ENCODE measurements around the gene TMTC1. TPM values are rescaled to one million over a fixed set of nuclear protein-coding genes. Genes with fewer than 3 reads are reported as not detected.

Gene TMTC1
- total and polyA plus RNA-seq, 7 donors, result 15.8 to 45.8 (median 30.4) TPM

DNA sequence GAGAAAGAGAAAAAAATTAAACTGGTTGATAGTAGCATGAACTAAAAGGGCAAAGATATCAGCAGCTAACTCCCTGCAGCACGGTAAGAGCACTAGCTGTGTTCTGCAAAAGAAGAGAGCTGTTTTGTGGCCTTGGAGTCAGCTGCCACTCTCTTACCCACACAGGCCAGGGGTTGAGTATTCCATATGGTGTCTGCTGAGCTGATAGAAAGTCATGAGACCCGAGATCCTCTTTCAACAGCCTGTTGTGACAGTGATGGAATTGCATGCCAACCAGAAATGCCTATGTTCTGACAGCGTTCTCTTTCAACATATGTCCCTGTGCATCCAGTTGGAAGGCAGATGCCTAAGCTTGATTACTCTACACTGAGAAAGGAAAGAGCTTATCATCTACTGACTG, 39.9 kb downstream of the TMTC1 start:
- no peaks in the 10 kb centered on the region for H3K9me3 ChIP-seq
- DNase-seq (no peak), ATAC-seq (peak; percentile 81 to 93 (median 90))
- 21 to 43% (median 28%) methylated on average over 3 of the region's 3 CpGs for WGBS, 3 donors
- H3K4me3 ChIP-seq, result no peak overlapping the region
- H3K36me3 ChIP-seq (ENCODE audit: insufficient read depth in 1 of 2, low read depth in 1 of 2), result peaks cover 0 to 16% of the 10 kb centered on the region in 2 donors
- TF ChIP-seq, protein P1, sequence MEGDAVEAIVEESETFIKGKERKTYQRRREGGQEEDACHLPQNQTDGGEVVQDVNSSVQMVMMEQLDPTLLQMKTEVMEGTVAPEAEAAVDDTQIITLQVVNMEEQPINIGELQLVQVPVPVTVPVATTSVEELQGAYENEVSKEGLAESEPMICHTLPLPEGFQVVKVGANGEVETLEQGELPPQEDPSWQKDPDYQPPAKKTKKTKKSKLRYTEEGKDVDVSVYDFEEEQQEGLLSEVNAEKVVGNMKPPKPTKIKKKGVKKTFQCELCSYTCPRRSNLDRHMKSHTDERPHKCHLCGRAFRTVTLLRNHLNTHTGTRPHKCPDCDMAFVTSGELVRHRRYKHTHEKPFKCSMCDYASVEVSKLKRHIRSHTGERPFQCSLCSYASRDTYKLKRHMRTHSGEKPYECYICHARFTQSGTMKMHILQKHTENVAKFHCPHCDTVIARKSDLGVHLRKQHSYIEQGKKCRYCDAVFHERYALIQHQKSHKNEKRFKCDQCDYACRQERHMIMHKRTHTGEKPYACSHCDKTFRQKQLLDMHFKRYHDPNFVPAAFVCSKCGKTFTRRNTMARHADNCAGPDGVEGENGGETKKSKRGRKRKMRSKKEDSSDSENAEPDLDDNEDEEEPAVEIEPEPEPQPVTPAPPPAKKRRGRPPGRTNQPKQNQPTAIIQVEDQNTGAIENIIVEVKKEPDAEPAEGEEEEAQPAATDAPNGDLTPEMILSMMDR (IDR thresholded peaks at IDR 0.05), result no peak
- intact Hi-C loops (cut with DNase I), result loop anchor here in 1 of 2 donors (5.0 kb wide), 1 partner anchor 38 kb away; the partner anchor contains the start of gene TMTC1
- peaks cover 52% of the 10 kb centered on the region for H3K4me1 ChIP-seq
- H3K27me3 ChIP-seq (ENCODE audit: insufficient read depth in 3 of 3, low read length in 2 of 3), result no peaks in the 10 kb centered on the region
- peak overlapping the region; percentile 74 for H3K27ac ChIP-seq

DNA sequence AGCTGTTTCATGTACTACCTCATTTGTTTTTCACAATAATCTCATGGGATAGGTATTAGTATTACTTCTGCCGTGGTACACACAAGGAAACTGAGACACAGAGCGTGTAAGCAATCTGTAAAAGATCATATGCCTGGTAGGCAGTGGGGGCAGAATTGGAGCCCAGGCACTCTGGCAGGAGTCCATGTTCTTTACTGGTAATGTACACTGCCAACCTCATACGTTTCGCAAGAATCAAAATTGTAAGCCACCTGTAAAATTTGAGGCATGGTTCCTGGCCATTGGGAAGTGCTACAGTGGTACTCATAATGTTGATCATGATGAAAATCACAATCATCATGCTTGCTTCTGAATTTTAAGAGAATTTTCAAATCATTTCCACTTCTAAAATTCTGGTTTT, 40.7 kb downstream of the TMTC1 start:
- Histone ChIP-seq H3K36me3 (ENCODE audit: insufficient read depth in 1 of 2, low read depth in 1 of 2) (peaks cover 0 to 13% of the 10 kb centered on the region in 2 donors), H3K4me3 (no peak overlapping the region), H3K9me3 (no peaks in the 10 kb centered on the region), H3K27me3 (ENCODE audit: insufficient read depth in 3 of 3, low read length in 2 of 3) (no peaks in the 10 kb centered on the region), H3K4me1 (peaks cover 59% of the 10 kb centered on the region), H3K27ac (peak overlapping the region; percentile 74)
- TF ChIP-seq, protein P1 (IDR thresholded peaks at IDR 0.05), result no peak
- intact Hi-C loops (cut with DNase I), result loop anchor here in 1 of 2 donors (5.0 kb wide), 1 partner anchor 39 kb away; the partner anchor contains the start of gene TMTC1
- DNase-seq (no peak), ATAC-seq (peak in 3 of 4 donors; percentile 41 to 61 (median 50))
- 34 to 57% (median 38%) methylated on average over 4 of the region's 4 CpGs for WGBS, 3 donors

DNA sequence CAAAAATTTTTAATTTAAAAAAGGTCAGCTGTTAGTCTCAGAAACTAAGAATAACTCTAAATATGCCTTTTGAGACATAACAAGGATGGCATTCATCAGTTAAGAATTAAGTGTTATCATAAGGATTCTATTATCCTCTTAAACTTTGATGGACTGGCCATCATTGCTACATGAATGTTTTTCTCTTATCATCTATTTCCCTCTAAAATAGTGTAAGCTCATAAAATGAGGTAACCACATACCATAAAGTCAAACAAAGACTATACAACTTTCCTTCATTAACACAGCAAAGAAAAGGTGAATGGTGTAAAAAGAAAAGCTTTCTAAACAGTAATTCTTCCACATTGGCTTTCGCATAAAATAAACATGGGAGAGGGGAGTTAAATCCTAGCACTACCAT, 41.1 kb downstream of the TMTC1 start:
- peaks cover 63% of the 10 kb centered on the region for H3K4me1 ChIP-seq
- H3K9me3 ChIP-seq, result no peaks in the 10 kb centered on the region
- H3K4me3 ChIP-seq, result no peak overlapping the region
- ATAC-seq (no peak), DNase-seq (no peak)
- no peaks in the 10 kb centered on the region for H3K27me3 ChIP-seq (ENCODE audit: insufficient read depth in 3 of 3, low read length in 2 of 3)
- TF ChIP-seq, protein P1 (IDR thresholded peaks at IDR 0.05), result no peak
- intact Hi-C loops (cut with DNase I), result loop anchor here in 1 of 2 donors (5.0 kb wide), 1 partner anchor 40 kb away; the partner anchor contains the start of gene TMTC1
- peaks cover 0 to 9% of the 10 kb centered on the region in 2 donors for H3K36me3 ChIP-seq (ENCODE audit: insufficient read depth in 1 of 2, low read depth in 1 of 2)
- peak overlapping the region; percentile 74 for H3K27ac ChIP-seq
- WGBS, 3 donors, result 97 to 100% (median 99%) methylated on average over 1 of the region's 1 CpG

DNA sequence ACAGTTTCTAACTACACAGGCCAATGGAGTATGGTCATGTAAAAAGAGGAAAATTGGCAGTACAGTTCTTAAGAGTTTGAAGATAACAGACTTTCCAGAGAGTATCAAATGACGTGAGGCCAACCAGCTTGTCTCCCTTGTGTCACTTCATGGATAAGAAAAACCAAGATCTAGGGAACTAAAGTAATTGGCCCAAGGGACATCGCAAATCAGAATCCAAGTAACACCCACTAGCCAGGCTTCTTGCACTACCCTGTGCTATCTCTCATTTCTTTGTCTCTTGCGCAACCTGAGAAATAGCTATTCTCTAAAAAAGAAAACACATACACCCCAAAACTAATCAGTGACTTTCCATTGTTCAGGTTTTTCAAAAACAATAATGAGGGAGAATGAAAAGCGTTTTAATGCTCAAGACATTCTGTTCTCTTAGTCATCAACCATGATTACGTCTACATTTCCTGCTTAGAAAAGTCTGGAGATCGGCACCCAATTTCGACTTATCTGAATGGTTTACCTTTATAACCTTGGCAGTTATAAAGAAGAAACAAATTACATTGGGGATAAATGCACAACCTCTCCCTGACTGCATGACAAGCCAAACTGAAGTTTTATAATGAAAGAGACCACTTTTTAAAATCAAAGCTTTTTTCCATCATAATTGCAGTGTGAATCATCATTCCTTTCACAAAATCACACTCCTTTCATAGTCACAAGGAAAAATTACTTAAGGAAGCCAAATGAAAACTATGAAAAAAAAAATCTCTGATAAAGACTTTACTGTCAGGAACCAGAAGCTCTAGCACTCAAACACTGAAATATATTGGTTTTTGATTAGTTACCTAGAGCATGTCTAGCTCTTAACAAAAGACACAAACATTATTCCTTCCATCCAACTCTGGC, 42.1 kb downstream of the TMTC1 start:
- H3K9me3 ChIP-seq, result no peaks in the 10 kb centered on the region
- TF ChIP-seq, protein P1 (IDR thresholded peaks at IDR 0.05), result no peak
- H3K27ac ChIP-seq, result peak overlapping the region; percentile 74
- no peak for DNase-seq
- H3K36me3 ChIP-seq (ENCODE audit: insufficient read depth in 1 of 2, low read depth in 1 of 2), result no peaks in the 10 kb centered on the region
- no peak overlapping the region for H3K4me3 ChIP-seq
- 48 to 64% (median 56%) methylated on average over 7 of the region's 7 CpGs for WGBS, 3 donors
- H3K27me3 ChIP-seq (ENCODE audit: insufficient read depth in 3 of 3, low read length in 2 of 3), result no peaks in the 10 kb centered on the region
- peak in 2 of 4 donors; percentile 17 to 23 for ATAC-seq
- intact Hi-C loops (cut with DNase I), result loop anchor here in 1 of 2 donors (5.0 kb wide), 1 partner anchor 41 kb away; the partner anchor contains the start of gene TMTC1
- H3K4me1 ChIP-seq, result peaks cover 74% of the 10 kb centered on the region

Measured in psoas muscle (tissue), 8 donors.